Loucy (cell line): Measurements from ENCODE around the gene DCAKD.

ENCODE experiments used
- H2AFZ ChIP-seq: fragments of 200-600 bp; sonication (generic); 2 replicates; pipeline ENCODE4 v1.6.0; 2016; ENCODE audit warnings: antibody characterized with exemption, mild to moderate bottlenecking, low read length, moderate library complexity
- H3F3A ChIP-seq: fragments of 200-600 bp; 2 replicates; pipeline ENCODE4 v1.6.0; 2016; ENCODE audit warnings: antibody characterized with exemption, low read depth, mild to moderate bottlenecking
- H3K27me3 ChIP-seq: fragments of 200-600 bp; sonication (generic); 2 replicates; pipeline ENCODE4 v1.6.1; 2014; ENCODE audit warnings: low read length, mild to moderate bottlenecking; ENCODE audit not compliant: insufficient read depth, poor library complexity, severe bottlenecking
- H3K36me3 ChIP-seq: fragments of 200-600 bp; sonication (generic); 2 replicates; pipeline ENCODE4 v1.6.1; 2016; ENCODE audit warnings: low read length; ENCODE audit not compliant: insufficient read depth
- H3K4me1 ChIP-seq: fragments of 200-600 bp; sonication (generic); 2 replicates; pipeline ENCODE4 v1.5.1; 2014; ENCODE audit warnings: low read length, mild to moderate bottlenecking; ENCODE audit not compliant: insufficient read depth, poor library complexity, severe bottlenecking
- H3K4me2 ChIP-seq: fragments of 200-600 bp; sonication (generic); 2 replicates; pipeline ENCODE4 v1.6.0; 2014; ENCODE audit warnings: antibody characterized with exemption, low read length, low read depth, mild to moderate bottlenecking; ENCODE audit not compliant: poor library complexity, severe bottlenecking
- H3K4me3 ChIP-seq: fragments of 200-600 bp; sonication (generic); 2 replicates; pipeline ENCODE4 v1.5.1; 2014; ENCODE audit warnings: low read length, mild to moderate bottlenecking, mixed read lengths; ENCODE audit not compliant: poor library complexity, severe bottlenecking
- H3K79me2 ChIP-seq: fragments of 200-600 bp; sonication (generic); 2 replicates; pipeline ENCODE4 v1.6.1; 2014; ENCODE audit warnings: low read length; ENCODE audit not compliant: insufficient read depth
- H3K9ac ChIP-seq: fragments of 200-600 bp; sonication (generic); 2 replicates; pipeline ENCODE4 v1.6.0; 2014; ENCODE audit warnings: mild to moderate bottlenecking, low read depth, low read length, moderate library complexity; ENCODE audit not compliant: poor library complexity, severe bottlenecking
- H3K9me2 ChIP-seq: fragments of 200-600 bp; sonication (generic); replicated peaks from 2 replicates; pipeline ENCODE4 v1.6.1; 2016; ENCODE audit warnings: low read depth, low read length, mixed read lengths
- H3K9me3 ChIP-seq: fragments of 200-600 bp; sonication (generic); 2 replicates; pipeline ENCODE4 v1.6.1; 2014; ENCODE audit warnings: mild to moderate bottlenecking, antibody characterized with exemption, low read length, low read depth; ENCODE audit not compliant: insufficient read depth
- H4K20me1 ChIP-seq: fragments of 200-600 bp; sonication (generic); 2 replicates; pipeline ENCODE4 v1.6.0; 2014; ENCODE audit warnings: antibody characterized with exemption, low read length, mild to moderate bottlenecking; ENCODE audit not compliant: insufficient read depth, poor library complexity, severe bottlenecking
- EZH2phosphoT487 ChIP-seq: fragments of 200-600 bp; IDR thresholded peaks from 2 replicates; pipeline ENCODE4 v1.6.1; 2018; ENCODE audit warnings: antibody characterized with exemption, mild to moderate bottlenecking, moderate library complexity, borderline replicate concordance
- TF ChIP-seq, protein P1 (sequence below): fragments of 200-600 bp; sonication (generic); conservative IDR thresholded peaks from 2 replicates; pipeline ENCODE4 v1.5.1; 2014; ENCODE audit warnings: mild to moderate bottlenecking, antibody characterized with exemption, low read length

Gene DCAKD

DNA sequence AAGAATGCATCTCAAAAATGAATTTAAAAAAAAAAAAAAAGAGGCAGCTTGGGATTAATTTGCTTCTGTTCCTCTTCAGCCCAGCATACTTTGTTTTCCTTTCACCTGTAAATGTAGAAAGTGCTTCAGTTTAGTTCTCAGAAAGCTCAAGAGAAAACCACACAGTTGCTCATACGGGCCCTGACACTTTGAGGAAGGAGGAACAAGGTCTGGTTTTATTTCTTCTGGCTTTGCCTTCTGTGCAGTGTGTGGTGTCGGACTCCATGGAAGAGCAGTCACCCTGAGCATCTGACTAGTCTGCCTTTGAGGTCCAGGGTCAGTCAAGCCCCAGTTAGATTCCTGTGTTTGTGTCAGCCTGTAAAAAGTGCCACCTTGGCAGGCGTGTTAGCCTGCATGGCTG is 37.3 kb upstream of the DCAKD start:
- Histone ChIP-seq H2AFZ (no peak overlapping the region), H3K9me2 (no peaks in the 10 kb centered on the region), H3K4me1 (no peaks in the 10 kb centered on the region), H3K4me3 (no peak overlapping the region), H3F3A (no peaks in the 10 kb centered on the region), H3K9ac (no peak overlapping the region), H3K27me3 (no peaks in the 10 kb centered on the region), H3K9me3 (no peaks in the 10 kb centered on the region), H3K36me3 (peaks cover 84% of the 10 kb centered on the region; the same call in 1 of the 2 replicates), H4K20me1 (no peaks in the 10 kb centered on the region), H3K79me2 (no peaks in the 10 kb centered on the region), H3K4me2 (no peak overlapping the region)
- TF ChIP-seq, protein P1, sequence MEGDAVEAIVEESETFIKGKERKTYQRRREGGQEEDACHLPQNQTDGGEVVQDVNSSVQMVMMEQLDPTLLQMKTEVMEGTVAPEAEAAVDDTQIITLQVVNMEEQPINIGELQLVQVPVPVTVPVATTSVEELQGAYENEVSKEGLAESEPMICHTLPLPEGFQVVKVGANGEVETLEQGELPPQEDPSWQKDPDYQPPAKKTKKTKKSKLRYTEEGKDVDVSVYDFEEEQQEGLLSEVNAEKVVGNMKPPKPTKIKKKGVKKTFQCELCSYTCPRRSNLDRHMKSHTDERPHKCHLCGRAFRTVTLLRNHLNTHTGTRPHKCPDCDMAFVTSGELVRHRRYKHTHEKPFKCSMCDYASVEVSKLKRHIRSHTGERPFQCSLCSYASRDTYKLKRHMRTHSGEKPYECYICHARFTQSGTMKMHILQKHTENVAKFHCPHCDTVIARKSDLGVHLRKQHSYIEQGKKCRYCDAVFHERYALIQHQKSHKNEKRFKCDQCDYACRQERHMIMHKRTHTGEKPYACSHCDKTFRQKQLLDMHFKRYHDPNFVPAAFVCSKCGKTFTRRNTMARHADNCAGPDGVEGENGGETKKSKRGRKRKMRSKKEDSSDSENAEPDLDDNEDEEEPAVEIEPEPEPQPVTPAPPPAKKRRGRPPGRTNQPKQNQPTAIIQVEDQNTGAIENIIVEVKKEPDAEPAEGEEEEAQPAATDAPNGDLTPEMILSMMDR, result no peak
- TF ChIP-seq EZH2phosphoT487, result no peak

DNA sequence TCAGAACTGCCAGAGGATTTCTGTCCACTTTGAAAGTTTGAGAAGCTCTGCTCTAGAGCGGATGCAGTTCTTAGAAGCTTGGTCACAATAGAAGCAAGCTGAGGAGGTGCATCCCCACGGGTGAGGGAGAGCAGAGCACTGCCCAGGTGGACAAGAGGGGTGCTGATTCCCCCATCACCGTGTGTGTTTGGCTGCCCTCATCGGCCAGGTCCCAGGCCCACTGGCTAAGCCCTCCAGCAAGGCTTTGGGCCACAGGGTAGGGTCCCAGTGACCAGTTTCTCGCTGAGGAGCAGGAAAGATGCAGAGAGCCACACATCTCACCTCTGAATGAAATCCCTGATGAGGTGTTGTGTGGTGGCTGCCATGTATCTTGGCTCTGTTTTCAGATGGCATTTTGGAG is 36.5 kb upstream of the DCAKD start:
- no peak overlapping the region for H3K4me3 ChIP-seq
- H3K4me1 ChIP-seq, result no peaks in the 10 kb centered on the region
- H3F3A ChIP-seq, result no peaks in the 10 kb centered on the region
- TF ChIP-seq, protein P1, result no peak
- TF ChIP-seq EZH2phosphoT487, result no peak
- no peaks in the 10 kb centered on the region for H4K20me1 ChIP-seq
- no peak overlapping the region for H3K9ac ChIP-seq
- no peaks in the 10 kb centered on the region for H3K79me2 ChIP-seq
- H2AFZ ChIP-seq, result no peak overlapping the region
- H3K27me3 ChIP-seq, result no peaks in the 10 kb centered on the region
- H3K9me3 ChIP-seq, result no peaks in the 10 kb centered on the region
- no peak overlapping the region for H3K4me2 ChIP-seq
- no peaks in the 10 kb centered on the region for H3K9me2 ChIP-seq
- peaks cover 81% of the 10 kb centered on the region; the same call in 1 of the 2 replicates for H3K36me3 ChIP-seq

DNA sequence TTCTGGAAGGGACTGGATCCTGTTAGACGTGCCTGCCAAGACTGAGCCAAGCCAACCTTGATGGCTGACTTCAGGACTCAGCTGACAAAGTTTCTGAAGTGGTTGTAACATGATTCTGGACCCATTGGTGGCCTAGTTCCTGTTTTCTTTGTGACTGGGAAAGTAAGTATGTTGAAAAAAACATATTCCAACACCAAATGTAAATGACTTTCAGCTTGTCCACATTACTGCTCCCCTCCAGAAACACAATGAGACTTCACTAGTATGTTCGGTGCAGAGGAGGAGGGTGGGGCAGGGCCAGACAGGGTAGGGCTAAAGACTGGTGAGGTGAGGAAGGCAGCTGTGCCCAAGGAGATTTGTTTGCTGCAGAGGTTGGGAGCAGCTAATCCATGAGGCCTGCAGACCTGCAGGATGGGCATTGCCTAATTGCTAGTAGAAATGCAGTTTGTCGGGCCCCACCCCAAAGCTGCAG is 36.1 kb upstream of the DCAKD start:
- no peaks in the 10 kb centered on the region for H3K9me3 ChIP-seq
- H4K20me1 ChIP-seq, result no peaks in the 10 kb centered on the region
- TF ChIP-seq, protein P1, result no peak
- no peak for TF ChIP-seq EZH2phosphoT487
- H3F3A ChIP-seq, result no peaks in the 10 kb centered on the region
- no peak overlapping the region for H3K4me2 ChIP-seq
- no peak overlapping the region for H3K9ac ChIP-seq
- H3K27me3 ChIP-seq, result no peaks in the 10 kb centered on the region
- peaks cover 80% of the 10 kb centered on the region; the same call in 1 of the 2 replicates for H3K36me3 ChIP-seq
- no peaks in the 10 kb centered on the region for H3K79me2 ChIP-seq
- no peaks in the 10 kb centered on the region for H3K9me2 ChIP-seq
- no peak overlapping the region for H2AFZ ChIP-seq
- H3K4me3 ChIP-seq, result no peak overlapping the region
- H3K4me1 ChIP-seq, result no peaks in the 10 kb centered on the region
